SHP77 (cell line): ENCODE results near the gene CRTC3.
"Not testable (repeated sequence)": the region's sequence is repeated elsewhere in the genome, so short reads cannot be mapped to it uniquely, and the experiment has no call there.

ENCODE experiments used
- DNase-seq, 2 experiments: peaks; one replicate each; lab custom pipeline; 2025; lab: John Stamatoyannopoulos, UW

The CRTC3 gene

GRCh38 chr15:90523373-90523772, 6.3 kb upstream of the CRTC3 start:
- DNase-seq = no peak

GRCh38 chr15:90524018-90524803, 5.5 kb upstream of the CRTC3 start:
- DNase-seq = not testable (repeated sequence)

- DNase-seq = peak in 1 of 2 experiments; percentile 27
Observed at GRCh38 chr15:90529011-90529370, 732 bp upstream of the CRTC3 start.

GRCh38 chr15:90530250-90531051, 728 bp downstream of the CRTC3 start:
- DNase-seq = peak in 1 of 2 experiments; percentile 49

GRCh38 chr15:90531147-90531546, 1.4 kb downstream of the CRTC3 start:
- no peak for DNase-seq

- no peak for DNase-seq
Observed at GRCh38 chr15:90535254-90535653, 5.5 kb downstream of the CRTC3 start.

GRCh38 chr15:90539789-90540188, 10.1 kb downstream of the CRTC3 start:
- DNase-seq = no peak

GRCh38 chr15:90540768-90541167, 11.0 kb downstream of the CRTC3 start:
- DNase-seq = no peak

- DNase-seq = no peak
Observed at GRCh38 chr15:90545095-90545494, 15.4 kb downstream of the CRTC3 start.

- DNase-seq = no peak
Observed at GRCh38 chr15:90547540-90547939, 17.8 kb downstream of the CRTC3 start.

- DNase-seq = no peak
Observed at GRCh38 chr15:90550919-90551318, 21.2 kb downstream of the CRTC3 start.

- no peak for DNase-seq
Observed at GRCh38 chr15:90552162-90552928, 22.6 kb downstream of the CRTC3 start.

- DNase-seq = no peak
Observed at GRCh38 chr15:90552929-90553211, 23.1 kb downstream of the CRTC3 start.

- no peak for DNase-seq
Observed at GRCh38 chr15:90553248-90553745, 23.6 kb downstream of the CRTC3 start.

- DNase-seq = no peak
Observed at GRCh38 chr15:90557186-90558084, 27.7 kb downstream of the CRTC3 start.

GRCh38 chr15:90558171-90558573, 28.4 kb downstream of the CRTC3 start:
- DNase-seq = no peak

- no peak for DNase-seq
Observed at GRCh38 chr15:90559119-90559518, 29.4 kb downstream of the CRTC3 start.

- no peak for DNase-seq
Observed at GRCh38 chr15:90560229-90560776, 30.6 kb downstream of the CRTC3 start.

- DNase-seq = no peak
Observed at GRCh38 chr15:90561344-90562244, 31.9 kb downstream of the CRTC3 start.

- no peak for DNase-seq
Observed at GRCh38 chr15:90562669-90563068, 32.9 kb downstream of the CRTC3 start.
